Activated T-cell treated with anti-CD3 and anti-CD28 coated beads, Interleukin-2, amount 50 U/mL, for 24 hours (primary cell): Measurements from ENCODE around the gene C3orf22.

Experiments used
- DNase-seq: peaks from one replicate; pipeline ENCODE4 v3.0.0-alpha.2; 2020
- H3K27ac Mint-ChIP-seq: 2 replicates; pipeline ENCODE4 v1.8.0; 2020; ENCODE audit warnings: mild to moderate bottlenecking, mixed read lengths
- H3K27me3 Mint-ChIP-seq: 2 replicates; pipeline ENCODE4 v1.8.0; 2020; ENCODE audit warnings: mixed read lengths
- H3K36me3 Mint-ChIP-seq: 2 replicates; pipeline ENCODE4 v1.8.0; 2020; ENCODE audit warnings: low read depth, mixed read lengths
- H3K4me1 Mint-ChIP-seq: 2 replicates; pipeline ENCODE4 v1.8.0; 2020; ENCODE audit warnings: low read depth, mixed read lengths
- H3K4me3 Mint-ChIP-seq: 2 replicates; pipeline ENCODE4 v1.8.0; 2020; ENCODE audit warnings: mild to moderate bottlenecking, moderate library complexity, mixed read lengths
- H3K9me3 Mint-ChIP-seq: 2 replicates; pipeline ENCODE4 v1.8.0; 2020; ENCODE audit warnings: mixed read lengths

C3orf22 gene

DNA sequence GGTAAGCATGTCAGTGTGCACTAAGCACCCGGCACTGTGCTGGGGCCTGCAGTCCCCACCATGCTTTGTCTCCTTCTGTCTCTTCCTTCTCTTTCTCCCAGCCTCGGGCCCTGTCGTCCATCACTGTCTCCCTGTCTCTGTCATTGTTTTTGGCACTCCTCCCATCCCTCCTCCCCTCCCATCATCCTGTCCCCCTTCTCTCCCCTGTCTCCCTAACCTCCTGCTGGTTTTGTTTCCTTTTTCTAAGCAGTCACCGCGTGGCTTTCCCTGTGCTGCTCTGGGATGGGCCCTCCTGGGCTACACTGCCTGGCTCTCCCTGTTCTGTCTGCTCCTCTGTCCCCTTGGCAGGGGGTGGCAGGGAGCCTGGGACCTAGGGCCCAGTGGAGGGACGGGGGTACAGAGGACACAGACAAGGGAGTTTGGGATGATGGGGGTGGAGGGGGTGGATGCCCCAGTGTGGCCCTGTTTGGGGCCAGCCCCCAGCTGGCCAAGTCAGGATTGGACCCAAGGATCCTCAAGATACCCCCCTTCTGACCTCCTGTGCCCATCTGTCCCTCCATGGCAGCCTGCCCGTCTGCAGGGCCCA lies 29.1 kb downstream of the C3orf22 start:
- Mint-ChIP-seq H3K4me3 (no peak overlapping the region), H3K9me3 (no peaks in the 10 kb centered on the region), H3K4me1 (no peaks in the 10 kb centered on the region), H3K27ac (no peak overlapping the region), H3K27me3 (peaks cover 25% of the 10 kb centered on the region), H3K36me3 (no peaks in the 10 kb centered on the region)
- no peak for DNase-seq

GRCh38 chr3:126528800-126529541 lies 29.8 kb downstream of the C3orf22 start:
- Mint-ChIP-seq H3K36me3 (no peaks in the 10 kb centered on the region), H3K9me3 (no peaks in the 10 kb centered on the region), H3K4me1 (no peaks in the 10 kb centered on the region), H3K27me3 (peaks cover 23% of the 10 kb centered on the region), H3K27ac (no peak overlapping the region), H3K4me3 (no peak overlapping the region)
- DNase-seq: no peak

- peaks cover 22% of the 10 kb centered on the region for H3K27me3 Mint-ChIP-seq
- H3K9me3 Mint-ChIP-seq: no peaks in the 10 kb centered on the region
- no peak overlapping the region for H3K4me3 Mint-ChIP-seq
- no peak for DNase-seq
- H3K27ac Mint-ChIP-seq: no peak overlapping the region
- H3K4me1 Mint-ChIP-seq: no peaks in the 10 kb centered on the region
- no peaks in the 10 kb centered on the region for H3K36me3 Mint-ChIP-seq
Measured at GRCh38 chr3:126528419-126528799, 30.3 kb downstream of the C3orf22 start.

DNA sequence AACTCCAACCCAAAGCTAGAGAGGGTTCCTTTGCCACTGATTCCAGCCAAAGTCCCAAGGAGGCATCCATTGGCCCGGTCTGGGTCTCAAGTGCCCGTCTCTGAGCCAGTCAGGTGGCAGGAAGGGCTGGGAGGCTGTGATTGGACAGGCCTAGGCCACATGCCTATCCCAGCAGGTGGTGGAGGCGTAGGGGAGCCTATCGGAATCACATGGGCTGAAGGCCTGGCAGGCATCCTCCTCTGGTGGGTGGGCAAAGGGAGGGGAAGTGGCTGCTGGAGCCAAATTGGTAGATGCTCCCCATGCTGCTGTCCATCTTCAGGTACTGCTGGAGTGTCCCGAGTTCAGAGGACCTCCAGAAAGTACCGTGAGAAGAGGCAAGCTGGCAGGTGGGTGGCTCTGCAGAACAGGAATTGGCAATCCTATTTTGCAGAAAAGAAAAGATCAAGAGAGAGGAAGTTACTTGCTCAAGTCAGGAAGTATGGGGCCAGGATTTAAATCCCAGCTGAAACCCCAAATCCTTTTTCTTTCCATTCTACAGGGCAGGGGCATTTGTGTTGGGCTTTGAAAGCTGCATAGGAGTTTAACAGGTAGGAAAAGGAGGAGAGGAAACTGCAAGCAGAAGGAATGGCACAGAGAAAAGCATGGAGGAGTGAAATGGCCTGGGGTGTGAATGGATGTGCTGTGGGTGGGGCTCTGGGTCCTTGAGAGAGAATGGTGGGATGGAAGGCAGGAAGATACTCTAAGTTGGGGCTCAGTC lies 31.1 kb downstream of the C3orf22 start:
- Mint-ChIP-seq H3K36me3 (no peaks in the 10 kb centered on the region), H3K4me3 (no peak overlapping the region), H3K27me3 (peaks cover 28% of the 10 kb centered on the region), H3K9me3 (no peaks in the 10 kb centered on the region), H3K4me1 (no peaks in the 10 kb centered on the region), H3K27ac (no peak overlapping the region)
- DNase-seq: no peak

GRCh38 chr3:126527006-126527405 lies 31.7 kb downstream of the C3orf22 start:
- DNase-seq: no peak
- Mint-ChIP-seq H3K27me3 (peaks cover 34% of the 10 kb centered on the region), H3K4me1 (no peaks in the 10 kb centered on the region), H3K36me3 (no peaks in the 10 kb centered on the region), H3K4me3 (no peak overlapping the region), H3K27ac (no peak overlapping the region), H3K9me3 (no peaks in the 10 kb centered on the region)

DNA sequence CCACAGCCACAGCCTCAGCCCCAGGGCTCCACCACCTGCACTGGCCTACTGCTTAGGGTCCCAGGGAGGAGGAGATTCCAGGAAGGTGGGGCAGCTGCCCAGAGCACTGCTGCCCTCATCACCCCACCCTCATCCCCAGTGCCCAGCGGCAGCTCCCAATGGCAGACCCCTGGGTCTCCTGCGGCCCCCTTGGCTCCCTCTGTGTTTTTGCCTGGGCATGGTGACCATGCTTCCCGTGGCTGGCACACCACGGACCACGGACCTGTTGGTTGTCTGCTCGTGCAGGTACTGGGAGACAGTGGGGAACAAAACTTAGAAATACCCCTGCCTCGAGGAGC lies 32.1 kb downstream of the C3orf22 start:
- no peaks in the 10 kb centered on the region for H3K36me3 Mint-ChIP-seq
- no peak overlapping the region for H3K4me3 Mint-ChIP-seq
- H3K27ac Mint-ChIP-seq: no peak overlapping the region
- no peaks in the 10 kb centered on the region for H3K4me1 Mint-ChIP-seq
- no peaks in the 10 kb centered on the region for H3K9me3 Mint-ChIP-seq
- peaks cover 34% of the 10 kb centered on the region for H3K27me3 Mint-ChIP-seq
- no peak for DNase-seq

GRCh38 chr3:126525853-126526667 lies 32.7 kb downstream of the C3orf22 start:
- no peaks in the 10 kb centered on the region for H3K36me3 Mint-ChIP-seq
- H3K4me1 Mint-ChIP-seq: no peaks in the 10 kb centered on the region
- peaks cover 34% of the 10 kb centered on the region for H3K27me3 Mint-ChIP-seq
- DNase-seq: no peak
- no peak overlapping the region for H3K27ac Mint-ChIP-seq
- H3K4me3 Mint-ChIP-seq: no peak overlapping the region
- H3K9me3 Mint-ChIP-seq: no peaks in the 10 kb centered on the region

DNA sequence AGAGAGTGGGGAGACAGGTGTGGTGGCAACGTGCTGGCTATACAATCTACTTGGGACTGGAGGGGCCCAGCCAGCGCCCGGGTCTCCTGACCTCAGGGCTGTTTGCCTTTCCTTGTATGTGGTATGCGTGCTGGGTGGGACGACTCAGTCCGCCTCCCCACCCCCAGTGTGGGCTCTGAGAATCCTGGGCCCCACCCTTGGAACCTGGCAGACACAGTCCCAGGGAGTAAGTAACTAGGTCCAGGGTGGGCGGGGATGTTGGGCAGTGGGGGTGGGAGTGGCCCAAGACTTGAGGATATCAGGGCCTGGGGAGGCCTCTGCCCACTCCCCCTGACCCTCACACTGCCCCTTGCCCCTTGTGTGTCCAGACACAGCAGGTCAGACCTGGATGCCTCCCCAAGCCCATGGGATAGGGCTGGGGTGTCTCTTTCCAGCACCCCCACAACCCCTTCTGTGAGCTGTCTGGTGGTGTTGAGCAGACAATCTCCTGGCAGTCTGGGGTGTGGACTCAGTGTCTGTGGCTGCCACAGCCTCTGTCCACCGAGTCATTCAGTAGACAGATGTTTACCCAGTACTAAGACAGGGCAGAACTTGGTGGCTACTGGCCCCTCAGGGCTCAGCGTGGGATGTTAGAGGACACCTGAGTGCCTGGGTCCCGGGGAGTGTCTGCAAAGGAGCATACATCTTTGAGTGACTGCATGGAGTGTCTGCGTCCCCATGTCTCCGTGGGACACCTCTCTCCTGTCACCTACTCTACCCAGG lies 33.5 kb downstream of the C3orf22 start:
- no peaks in the 10 kb centered on the region for H3K9me3 Mint-ChIP-seq
- H3K4me3 Mint-ChIP-seq: no peak overlapping the region
- no peak for DNase-seq
- H3K27me3 Mint-ChIP-seq: peaks cover 34% of the 10 kb centered on the region
- H3K27ac Mint-ChIP-seq: no peak overlapping the region
- H3K36me3 Mint-ChIP-seq: no peaks in the 10 kb centered on the region
- no peaks in the 10 kb centered on the region for H3K4me1 Mint-ChIP-seq

GRCh38 chr3:126524429-126524988 lies 34.2 kb downstream of the C3orf22 start:
- H3K9me3 Mint-ChIP-seq: no peaks in the 10 kb centered on the region
- H3K27ac Mint-ChIP-seq: no peak overlapping the region
- H3K4me3 Mint-ChIP-seq: peak overlapping the region; percentile 18
- no peak for DNase-seq
- H3K27me3 Mint-ChIP-seq: peaks cover 34% of the 10 kb centered on the region
- H3K36me3 Mint-ChIP-seq: no peaks in the 10 kb centered on the region
- H3K4me1 Mint-ChIP-seq: no peaks in the 10 kb centered on the region

DNA sequence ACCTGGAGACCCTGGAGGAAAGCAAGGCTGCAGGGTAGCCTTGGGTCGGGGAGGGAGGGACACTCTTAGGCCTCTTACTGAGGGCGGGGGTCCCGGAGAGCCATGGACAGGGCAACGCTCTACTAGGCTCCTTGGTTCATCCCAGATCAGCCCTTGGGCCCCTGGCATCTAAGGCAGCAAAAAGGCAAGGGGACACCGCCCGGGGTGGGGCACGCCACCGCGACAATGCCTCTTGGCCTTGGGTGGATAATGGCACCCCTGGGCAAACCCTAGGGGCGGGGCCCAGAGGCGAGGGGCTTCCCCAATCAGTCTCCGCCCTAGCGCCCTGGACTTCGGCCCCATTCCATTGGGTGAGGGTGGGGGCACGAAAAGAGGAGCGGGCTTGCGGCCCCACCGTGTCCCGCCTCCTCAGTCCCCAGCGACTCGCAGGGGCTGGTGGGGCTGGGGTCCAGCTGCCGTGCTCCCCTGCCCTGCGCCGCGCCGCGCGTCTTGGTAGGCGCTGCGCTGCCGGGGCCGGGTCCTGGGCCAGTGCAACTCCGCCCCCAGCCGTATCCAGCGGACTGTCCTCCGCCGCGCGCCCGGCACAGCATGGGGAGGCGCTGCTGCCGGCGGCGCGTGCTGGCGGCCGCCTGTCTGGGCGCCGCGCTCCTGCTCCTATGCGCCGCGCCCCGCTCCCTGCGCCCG lies 34.8 kb downstream of the C3orf22 start, which contains the start of gene CHST13:
TSS of gene CHST13 (plus strand) at position 411 of the 684 bp plus-strand sequence. CDS start at position 589, 178 bp downstream.
- Mint-ChIP-seq H3K9me3 (no peaks in the 10 kb centered on the region), H3K4me3 (peak within 1 kb of the TSS; percentile 18), H3K4me1 (no peaks in the 10 kb centered on the region), H3K27ac (no peak within 1 kb of the TSS), H3K27me3 (peaks cover 34% of the 10 kb centered on the region), H3K36me3 (no peaks in the 10 kb centered on the region)
- no peak for DNase-seq

DNA sequence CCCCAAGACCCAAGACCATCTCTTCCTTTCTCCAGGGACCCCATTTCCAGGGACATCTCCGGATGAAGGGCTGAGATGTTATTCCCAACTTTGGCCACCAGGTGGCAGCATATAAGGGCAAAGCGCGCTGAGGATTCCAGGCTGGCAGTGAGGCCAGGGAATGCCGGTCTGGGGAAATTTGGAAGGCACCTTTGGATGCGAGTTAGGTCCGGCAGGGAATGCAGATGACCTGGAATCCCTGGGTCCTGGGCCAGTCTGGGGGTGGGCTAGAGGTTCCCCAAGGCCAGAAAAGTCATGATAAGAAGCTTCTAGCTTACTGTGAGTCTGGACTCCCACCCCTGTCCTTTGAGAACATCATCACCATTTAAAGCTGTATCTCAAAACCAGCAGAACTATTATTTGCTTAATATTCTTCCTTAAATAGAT lies 36.4 kb downstream of the C3orf22 start:
- Mint-ChIP-seq H3K9me3 (no peaks in the 10 kb centered on the region), H3K27me3 (peaks cover 34% of the 10 kb centered on the region), H3K4me1 (no peaks in the 10 kb centered on the region), H3K27ac (no peak overlapping the region), H3K4me3 (no peak overlapping the region), H3K36me3 (no peaks in the 10 kb centered on the region)
- peak; percentile 67 for DNase-seq

DNA sequence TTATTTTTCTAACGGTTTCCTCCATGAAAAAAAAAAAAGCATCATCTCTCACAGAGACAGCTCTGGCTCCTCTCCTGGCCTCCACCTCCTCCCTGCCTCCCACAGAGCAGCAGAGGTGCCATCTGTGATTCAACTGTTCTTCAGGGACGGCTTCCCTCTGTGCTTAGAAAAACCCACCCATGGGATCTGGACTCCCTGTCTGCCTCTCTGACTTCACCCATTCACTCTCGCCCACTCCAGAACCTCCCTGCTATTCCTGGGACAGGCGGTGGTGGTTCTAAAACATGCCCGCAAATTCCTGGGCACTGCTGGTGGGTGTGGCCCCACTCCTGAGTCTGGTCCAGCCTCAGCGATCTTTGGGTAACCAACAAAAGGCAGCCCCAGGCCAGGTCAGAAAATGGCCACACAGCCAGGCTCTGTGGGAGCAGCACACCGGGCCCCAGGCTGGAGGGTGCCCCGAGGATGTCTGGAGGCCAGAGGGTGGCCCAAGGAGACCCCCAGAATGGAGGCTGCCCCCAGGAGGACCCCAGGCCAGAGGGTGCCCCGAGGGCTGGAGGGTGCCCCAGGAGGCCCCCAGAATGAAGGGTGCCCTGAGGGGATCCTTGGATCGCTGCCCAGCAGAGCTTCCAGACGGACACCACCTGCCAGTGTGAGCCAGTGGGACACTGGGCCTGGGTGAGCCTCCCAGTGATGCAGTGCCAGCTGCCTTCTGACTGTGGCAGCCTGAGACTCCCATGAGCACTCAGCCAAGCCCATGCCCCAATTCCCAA lies 37.4 kb downstream of the C3orf22 start:
- peaks cover 34% of the 10 kb centered on the region for H3K27me3 Mint-ChIP-seq
- H3K4me3 Mint-ChIP-seq: no peak overlapping the region
- no peaks in the 10 kb centered on the region for H3K9me3 Mint-ChIP-seq
- no peaks in the 10 kb centered on the region for H3K36me3 Mint-ChIP-seq
- H3K27ac Mint-ChIP-seq: no peak overlapping the region
- H3K4me1 Mint-ChIP-seq: no peaks in the 10 kb centered on the region
- DNase-seq: no peak
